ENCODE data around the gene CNGA3. TPM values are rescaled to one million over a fixed set of nuclear protein-coding genes. Genes with fewer than 3 reads are reported as not detected.
A peak's percentile ranks its signal among the peaks of the same experiment; 100 is the strongest.

CNGA3 gene
- total RNA-seq, 4 donors from 2014 or later, result 0.44 to 0.57 (median 0.48) TPM; not detected in 1

DNA sequence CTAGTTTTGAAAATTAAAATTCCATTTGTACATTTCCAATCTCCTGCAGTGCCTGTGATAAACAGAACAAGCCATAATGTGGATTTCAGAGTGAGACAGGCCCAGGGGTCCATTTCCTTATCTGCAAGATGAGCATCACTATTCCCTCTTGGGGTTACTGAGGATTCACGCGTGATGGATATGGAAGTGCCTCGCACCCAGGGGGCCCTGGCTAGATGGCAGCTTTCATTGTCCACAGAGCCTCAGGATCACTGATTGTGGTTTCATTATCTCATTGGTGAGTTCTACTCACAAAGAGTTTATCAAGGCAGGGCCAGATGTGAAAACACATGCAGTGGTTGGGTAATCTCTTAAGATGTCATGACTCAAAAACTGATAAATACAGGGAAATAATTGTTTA is 11.6 kb downstream of the CNGA3 start:
- WGBS, 2 donors, result 59 to 85% methylated on average over 3 of the region's 3 CpGs
- Histone ChIP-seq H3K27ac (no peak overlapping the region), H3K4me3 (no peak overlapping the region), H3K36me3 (no peaks in the 10 kb centered on the region), H3K27me3 (peaks cover 0 to 16% (median 0%) of the 10 kb centered on the region in 4 donors), H3K9me3 (no peaks in the 10 kb centered on the region), H3K4me1 (no peaks in the 10 kb centered on the region)
- DNase-seq, result no peak
- TF ChIP-seq POLR2A (IDR thresholded peaks at IDR 0.05), result no peak
- TF ChIP-seq, protein P1, sequence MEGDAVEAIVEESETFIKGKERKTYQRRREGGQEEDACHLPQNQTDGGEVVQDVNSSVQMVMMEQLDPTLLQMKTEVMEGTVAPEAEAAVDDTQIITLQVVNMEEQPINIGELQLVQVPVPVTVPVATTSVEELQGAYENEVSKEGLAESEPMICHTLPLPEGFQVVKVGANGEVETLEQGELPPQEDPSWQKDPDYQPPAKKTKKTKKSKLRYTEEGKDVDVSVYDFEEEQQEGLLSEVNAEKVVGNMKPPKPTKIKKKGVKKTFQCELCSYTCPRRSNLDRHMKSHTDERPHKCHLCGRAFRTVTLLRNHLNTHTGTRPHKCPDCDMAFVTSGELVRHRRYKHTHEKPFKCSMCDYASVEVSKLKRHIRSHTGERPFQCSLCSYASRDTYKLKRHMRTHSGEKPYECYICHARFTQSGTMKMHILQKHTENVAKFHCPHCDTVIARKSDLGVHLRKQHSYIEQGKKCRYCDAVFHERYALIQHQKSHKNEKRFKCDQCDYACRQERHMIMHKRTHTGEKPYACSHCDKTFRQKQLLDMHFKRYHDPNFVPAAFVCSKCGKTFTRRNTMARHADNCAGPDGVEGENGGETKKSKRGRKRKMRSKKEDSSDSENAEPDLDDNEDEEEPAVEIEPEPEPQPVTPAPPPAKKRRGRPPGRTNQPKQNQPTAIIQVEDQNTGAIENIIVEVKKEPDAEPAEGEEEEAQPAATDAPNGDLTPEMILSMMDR (IDR thresholded peaks at IDR 0.05), result no peak
- intact Hi-C loops (cut with DNase I), result no loop called here

DNA sequence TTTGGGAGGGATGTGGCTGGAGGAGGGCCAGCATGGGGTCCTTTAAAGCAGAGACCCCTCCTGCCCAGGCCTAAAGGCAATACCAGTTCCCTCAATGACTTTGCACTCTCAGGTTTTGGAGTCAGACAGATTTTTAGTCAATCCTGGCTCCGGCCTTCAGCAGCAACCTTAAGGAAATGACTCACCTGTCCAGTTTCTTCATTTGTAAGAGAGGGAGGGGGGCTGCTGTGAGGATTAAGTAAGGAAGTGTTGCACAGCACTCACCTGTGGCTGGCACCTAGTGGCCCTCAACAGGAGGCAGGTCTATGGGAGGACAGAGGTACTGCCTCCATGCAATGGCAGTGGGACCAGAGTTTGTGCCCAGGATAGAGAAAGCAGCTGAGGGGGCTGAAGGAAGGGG is 13.7 kb downstream of the CNGA3 start:
- H3K27me3 ChIP-seq, result peaks cover 0 to 15% (median 0%) of the 10 kb centered on the region in 4 donors
- H3K4me3 ChIP-seq, result no peak overlapping the region
- no peak overlapping the region for H3K27ac ChIP-seq
- H3K36me3 ChIP-seq, result no peaks in the 10 kb centered on the region
- intact Hi-C loops (cut with DNase I), result no loop called here
- no peaks in the 10 kb centered on the region for H3K4me1 ChIP-seq
- DNase-seq, result no peak
- H3K9me3 ChIP-seq, result no peaks in the 10 kb centered on the region
- no peak for TF ChIP-seq POLR2A (IDR thresholded peaks at IDR 0.05)
- TF ChIP-seq, protein P1 (IDR thresholded peaks at IDR 0.05), result no peak
- WGBS, 2 donors, result 67% methylated on average over 1 of the region's 1 CpG; no CpG with 5 or more reads in 1 of the 2 donors

DNA sequence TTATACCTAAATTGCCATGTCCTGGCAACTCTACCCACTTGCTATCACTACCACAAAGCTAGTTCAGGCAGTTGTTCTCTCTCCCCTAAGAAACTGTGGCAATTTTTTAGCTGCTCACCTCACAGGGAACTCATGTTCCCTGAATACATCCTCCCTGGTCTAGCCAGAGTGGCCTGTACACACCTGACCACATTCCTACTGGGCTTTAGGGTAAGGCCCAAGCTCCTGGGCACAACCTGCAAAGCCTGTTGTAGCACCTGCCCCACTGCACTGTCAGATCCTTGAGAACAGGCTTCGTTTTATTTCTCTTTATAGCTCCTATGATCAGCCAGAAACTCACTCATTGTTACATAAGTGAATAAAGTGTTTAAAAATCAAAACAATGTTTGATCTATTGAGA is 21.5 kb downstream of the CNGA3 start:
- Histone ChIP-seq H3K9me3 (peaks cover 0 to 13% (median 6%) of the 10 kb centered on the region in 3 donors), H3K36me3 (no peaks in the 10 kb centered on the region), H3K4me1 (no peaks in the 10 kb centered on the region), H3K27ac (peak overlapping the region in 1 of 4 donors; percentile 5), H3K27me3 (peaks cover 0 to 18% (median 0%) of the 10 kb centered on the region in 4 donors), H3K4me3 (no peak overlapping the region)
- no peak for TF ChIP-seq POLR2A (IDR thresholded peaks at IDR 0.05)
- TF ChIP-seq, protein P1 (IDR thresholded peaks at IDR 0.05), result no peak
- 25 to 50% methylated on average over 1 of the region's 1 CpG for WGBS, 2 donors
- intact Hi-C loops (cut with DNase I), result no loop called here
- DNase-seq, result no peak

DNA sequence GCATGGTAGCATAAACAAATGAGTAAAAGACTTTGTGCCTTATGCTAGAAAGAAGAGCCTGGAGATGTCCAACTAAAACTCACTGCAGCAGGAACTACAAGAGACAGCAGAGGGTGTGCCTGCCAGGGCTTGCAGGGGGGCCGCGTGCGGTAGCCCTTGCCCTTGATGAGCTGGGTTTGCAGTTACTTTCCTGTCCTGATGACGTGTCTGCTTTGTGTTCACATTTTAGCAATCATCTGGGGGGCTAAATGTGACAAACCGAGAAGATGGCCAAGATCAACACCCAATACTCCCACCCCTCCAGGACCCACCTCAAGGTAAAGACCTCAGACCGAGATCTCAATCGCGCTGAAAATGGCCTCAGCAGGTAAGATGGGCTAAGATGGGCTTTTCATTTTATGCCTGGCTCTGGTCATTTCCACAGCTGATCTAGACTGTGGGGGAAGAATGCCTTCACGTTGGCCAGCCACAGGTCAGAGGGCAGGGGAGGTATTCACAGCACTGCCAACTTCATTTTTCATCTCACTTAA is 23.5 kb downstream of the CNGA3 start:
- peaks cover 0 to 13% (median 6%) of the 10 kb centered on the region in 3 donors for H3K9me3 ChIP-seq
- no peaks in the 10 kb centered on the region for H3K4me1 ChIP-seq
- no peak overlapping the region for H3K27ac ChIP-seq
- no peak overlapping the region for H3K4me3 ChIP-seq
- no peak for DNase-seq
- H3K36me3 ChIP-seq, result no peaks in the 10 kb centered on the region
- intact Hi-C loops (cut with DNase I), result no loop called here
- 77 to 90% methylated on average over 4 to 9 of the region's 9 CpGs for WGBS, 2 donors
- no peak for TF ChIP-seq POLR2A (IDR thresholded peaks at IDR 0.05)
- TF ChIP-seq, protein P1 (IDR thresholded peaks at IDR 0.05), result no peak
- H3K27me3 ChIP-seq, result peaks cover 0 to 22% (median 0%) of the 10 kb centered on the region in 4 donors

DNA sequence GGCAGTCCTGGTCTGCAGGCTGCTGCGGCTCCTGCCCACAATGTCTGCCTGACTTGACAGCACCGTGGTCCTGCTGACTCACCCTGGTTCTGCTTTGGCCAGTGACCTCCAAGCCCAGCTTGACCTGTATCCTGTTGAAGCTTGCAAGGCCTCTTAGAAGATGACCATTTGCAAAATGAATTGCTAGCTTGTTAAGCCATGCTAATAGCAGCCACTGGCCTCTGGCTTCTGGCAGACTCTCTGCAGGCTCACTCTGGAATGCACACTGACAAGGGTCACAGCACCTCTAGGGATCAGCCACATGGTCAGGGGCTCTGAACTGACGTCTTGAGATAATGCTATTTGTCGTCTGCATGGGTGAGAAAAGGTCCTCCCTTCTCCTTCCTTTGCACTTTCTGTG is 25.9 kb downstream of the CNGA3 start:
- intact Hi-C loops (cut with DNase I), result no loop called here
- TF ChIP-seq, protein P1 (IDR thresholded peaks at IDR 0.05), result no peak
- no peak for TF ChIP-seq POLR2A (IDR thresholded peaks at IDR 0.05)
- H3K4me1 ChIP-seq, result no peaks in the 10 kb centered on the region
- 60 to 66% methylated on average over 4 of the region's 4 CpGs for WGBS, 2 donors
- no peak for DNase-seq
- H3K4me3 ChIP-seq, result no peak overlapping the region
- peaks cover 0 to 34% (median 0%) of the 10 kb centered on the region in 4 donors for H3K27me3 ChIP-seq
- peaks cover 0 to 13% (median 6%) of the 10 kb centered on the region in 3 donors for H3K9me3 ChIP-seq
- H3K27ac ChIP-seq, result no peak overlapping the region
- no peaks in the 10 kb centered on the region for H3K36me3 ChIP-seq
